SK-N-SH treated with all-trans-retinoic acid at 6 μM for 48 hours (cell line): ENCODE results near the gene NAA20.

Experiments
- ATAC-seq: fragments of 200-7000 bp; cut with Tn5 transposase; 3 replicates; pipeline ENCODE4 v1.9.1; 2020; ENCODE audit warnings: mild to moderate bottlenecking, moderate library complexity
- BACH2 ChIP-seq: fragments of 250-450 bp; sonication (Bioruptor Pico); IDR thresholded peaks from 2 replicates; pipeline ENCODE4 v1.9.0; 2021; ENCODE audit warnings: mild to moderate bottlenecking, borderline replicate concordance
- CREB5 ChIP-seq: fragments of 250-450 bp; sonication (Bioruptor Pico); IDR thresholded peaks from 2 replicates; pipeline ENCODE4 v1.5.1; 2020; ENCODE audit warnings: low read depth, mild to moderate bottlenecking, moderate library complexity
- CSDC2 ChIP-seq: fragments of 250-450 bp; sonication (Bioruptor Pico); IDR thresholded peaks from 2 replicates; pipeline ENCODE4 v1.5.0; 2020; ENCODE audit warnings: mild to moderate bottlenecking, moderate library complexity
- CSRNP3 ChIP-seq: fragments of 250-450 bp; sonication (Bioruptor Pico); IDR thresholded peaks from 2 replicates; pipeline ENCODE4 v1.5.1; 2021; ENCODE audit warnings: mild to moderate bottlenecking, moderate library complexity
- ESRRG ChIP-seq: fragments of 250-450 bp; sonication (Bioruptor Pico); IDR thresholded peaks from 2 replicates; pipeline ENCODE4 v1.6.1; 2021; ENCODE audit warnings: mild to moderate bottlenecking
- GLIS3 ChIP-seq: fragments of 250-450 bp; sonication (Bioruptor Pico); IDR thresholded peaks from 2 replicates; pipeline ENCODE4 v1.5.0; 2020; ENCODE audit warnings: mild to moderate bottlenecking, moderate library complexity
- ISL1 ChIP-seq: fragments of 250-450 bp; sonication (Bioruptor Pico); IDR thresholded peaks from 2 replicates; pipeline ENCODE4 v2.1.2; 2022; ENCODE audit warnings: mild to moderate bottlenecking, moderate library complexity
- OSR1 ChIP-seq: fragments of 250-450 bp; sonication (Bioruptor Pico); IDR thresholded peaks from 2 replicates; pipeline ENCODE4 v1.8.0; 2022; ENCODE audit warnings: moderate library complexity, mild to moderate bottlenecking, inconsistent platforms
- PATZ1 ChIP-seq: fragments of 250-450 bp; sonication (Bioruptor Pico); IDR thresholded peaks from 2 replicates; pipeline ENCODE4 v1.8.0; 2020; ENCODE audit warnings: mild to moderate bottlenecking, moderate library complexity, borderline replicate concordance
- PPARA ChIP-seq: fragments of 250-450 bp; sonication (Bioruptor Pico); IDR thresholded peaks from 2 replicates; pipeline ENCODE4 v1.5.0; 2020; ENCODE audit warnings: mild to moderate bottlenecking, borderline replicate concordance
- RARB ChIP-seq: fragments of 250-450 bp; sonication (Bioruptor Pico); IDR thresholded peaks from 2 replicates; pipeline ENCODE4 v1.8.0; 2021; ENCODE audit warnings: mild to moderate bottlenecking, moderate library complexity
- SNAI2 ChIP-seq: fragments of 250-450 bp; sonication (Bioruptor Pico); IDR thresholded peaks from 2 replicates; pipeline ENCODE4 v1.5.0; 2020; ENCODE audit warnings: mild to moderate bottlenecking, moderate library complexity
- TCF4 ChIP-seq: fragments of 250-450 bp; sonication (Bioruptor Pico); IDR thresholded peaks from 2 replicates; pipeline ENCODE4 v1.8.0; 2021; ENCODE audit warnings: mild to moderate bottlenecking, moderate library complexity, borderline replicate concordance
- TOX ChIP-seq: fragments of 250-450 bp; sonication (Bioruptor Pico); IDR thresholded peaks from 2 replicates; pipeline ENCODE4 v1.8.0; 2021; ENCODE audit warnings: mild to moderate bottlenecking, moderate library complexity, borderline replicate concordance
- ZC3H10 ChIP-seq: fragments of 250-450 bp; sonication (Bioruptor Pico); IDR thresholded peaks from 2 replicates; pipeline ENCODE4 v1.5.1; 2021; ENCODE audit warnings: mild to moderate bottlenecking, moderate library complexity
- ZFP3 ChIP-seq: fragments of 250-450 bp; sonication (Bioruptor Pico); IDR thresholded peaks from 2 replicates; pipeline ENCODE4 v1.5.0; 2020; ENCODE audit warnings: mild to moderate bottlenecking, moderate library complexity
- ZFP30 ChIP-seq: fragments of 450-650 bp; formaldehyde crosslinking; IDR thresholded peaks from 2 replicates; pipeline ENCODE4 v1.5.0; 2022; ENCODE audit warnings: mild to moderate bottlenecking, moderate library complexity
- ZNF70 ChIP-seq: fragments of 450-650 bp; formaldehyde crosslinking; IDR thresholded peaks from 2 replicates; pipeline ENCODE4 v1.5.0; 2020; ENCODE audit warnings: mild to moderate bottlenecking, moderate library complexity
- ZNF8 ChIP-seq: fragments of 450-650 bp; formaldehyde crosslinking; IDR thresholded peaks from 2 replicates; pipeline ENCODE4 v1.5.0; 2020; ENCODE audit warnings: mild to moderate bottlenecking, moderate library complexity

Gene NAA20

GRCh38 chr20:20038586-20038985, 21.4 kb downstream of the NAA20 start:
- no peak for TF ChIP-seq BACH2 (CRISPR knock-in tag)
- no peak for TF ChIP-seq TOX
- no peak for TF ChIP-seq PATZ1
- ATAC-seq, result no peak

- TF ChIP-seq RARB (CRISPR knock-in tag) (no peak), CREB5 (CRISPR knock-in tag) (no peak), OSR1 (CRISPR knock-in tag) (no peak), PATZ1 (no peak), ZC3H10 (no peak), SNAI2 (no peak), TCF4 (CRISPR knock-in tag) (no peak)
Measured at GRCh38 chr20:20039752-20040387, 22.7 kb downstream of the NAA20 start.

GRCh38 chr20:20051767-20052073, 34.6 kb downstream of the NAA20 start:
- no peak for TF ChIP-seq ISL1 (CRISPR knock-in tag)
- no peak for TF ChIP-seq ZFP30 (CRISPR knock-in tag)
- no peak for TF ChIP-seq GLIS3 (CRISPR knock-in tag)
- TF ChIP-seq ZNF8 (CRISPR knock-in tag), result no peak
- peak; percentile 87 for TF ChIP-seq ZFP3 (CRISPR knock-in tag)
- no peak for TF ChIP-seq CSDC2 (CRISPR knock-in tag)
- ATAC-seq, result peak; percentile 39

More at GRCh38 chr20:20039752-20040387, 22.7 kb downstream of the NAA20 start:
- no peak for ATAC-seq

- peak; percentile 99 for ATAC-seq
- no peak for TF ChIP-seq OSR1 (CRISPR knock-in tag)
Measured at GRCh38 chr20:20052074-20052970, 35.2 kb downstream of the NAA20 start, which contains the start of the genes CFAP61 and CRNKL1. Gene CFAP61, plus strand, starts transcription at chr20:20052532. Its CDS starts 4,122 bp downstream, at chr20:20056654. Gene CRNKL1, minus strand, starts transcription at chr20:20052466. Its CDS starts 124 bp downstream, at chr20:20052342.

GRCh38 chr20:20060234-20060998, 43.3 kb downstream of the NAA20 start:
- TF ChIP-seq TCF4 (CRISPR knock-in tag) (no peak), ZNF70 (CRISPR knock-in tag) (no peak), ISL1 (CRISPR knock-in tag) (no peak), ESRRG (CRISPR knock-in tag) (no peak), CSRNP3 (CRISPR knock-in tag) (no peak), ZFP30 (CRISPR knock-in tag) (no peak), PPARA (CRISPR knock-in tag) (no peak), ZC3H10 (no peak), TOX (no peak), ZFP3 (CRISPR knock-in tag) (no peak), SNAI2 (no peak)
- ATAC-seq, result no peak
